WTC11 (cell line): ENCODE measurements around the gene LCNL1. TPM values are rescaled to one million over a fixed set of nuclear protein-coding genes. Genes with fewer than 3 reads are reported as not detected.

ENCODE experiments used
- ATAC-seq: fragments of 200-7000 bp; cut with Tn5 transposase; 2 replicates; pipeline ENCODE4 v1.10.0; 2021; ENCODE audit warnings: mild to moderate bottlenecking, moderate library complexity
- CTCF ChIA-PET: fragments of 300-600 bp; sonication (Branson Sonifier 250); formaldehyde crosslinking; loops from one replicate; lab custom pipeline; 2021; ENCODE audit warnings: antibody characterized with exemption; lab: Charles Lee
- POLR2A ChIA-PET: fragments of 350-600 bp; sonication (Branson Sonifier 250); formaldehyde crosslinking; loops from one replicate; lab custom pipeline; 2021; ENCODE audit warnings: antibody characterized with exemption; lab: Charles Lee
- DNase-seq: peaks from one replicate; pipeline ENCODE4 v3.0.0; 2021; ENCODE audit warnings: low spot score
- H3K27ac Mint-ChIP-seq: 2 replicates; pipeline ENCODE4 v1.8.0; 2021; ENCODE audit warnings: mixed read lengths
- H3K27me3 Mint-ChIP-seq: 2 replicates; pipeline ENCODE4 v1.8.0; 2021; ENCODE audit warnings: low read depth, mild to moderate bottlenecking, moderate library complexity, mixed read lengths
- H3K36me3 Mint-ChIP-seq: 2 replicates; pipeline ENCODE4 v1.8.0; 2021; ENCODE audit warnings: mixed read lengths
- H3K4me1 Mint-ChIP-seq: 2 replicates; pipeline ENCODE4 v1.8.0; 2022; ENCODE audit warnings: mixed read lengths
- H3K4me3 Mint-ChIP-seq: 2 replicates; pipeline ENCODE4 v1.8.0; 2021; ENCODE audit warnings: mild to moderate bottlenecking, moderate library complexity, mixed read lengths
- H3K9me3 Mint-ChIP-seq: 2 replicates; pipeline ENCODE4 v1.8.0; 2021; ENCODE audit warnings: mixed read lengths
- CREM ChIP-seq: sonication (generic); formaldehyde crosslinking; IDR thresholded peaks from 2 replicates; pipeline ENCODE4 v1.8.1; 2022; ENCODE audit warnings: mild to moderate bottlenecking, missing genetic modification reagents, moderate library complexity
- GABPB1 ChIP-seq: sonication (generic); formaldehyde crosslinking; IDR thresholded peaks from 2 replicates; pipeline ENCODE4 v1.8.1; 2023; ENCODE audit warnings: mild to moderate bottlenecking, missing genetic modification reagents
- GTF2I ChIP-seq: fragments of 250-450 bp; sonication (Bioruptor Pico); conservative IDR thresholded peaks from 2 replicates; pipeline ENCODE4 v1.4.0; 2021; ENCODE audit warnings: mild to moderate bottlenecking
- HMGXB4 ChIP-seq: sonication (generic); formaldehyde crosslinking; IDR thresholded peaks from 2 replicates; pipeline ENCODE4 v1.8.1; 2023; ENCODE audit warnings: mild to moderate bottlenecking, moderate library complexity, missing genetic modification reagents
- IRF1 ChIP-seq: sonication (generic); formaldehyde crosslinking; IDR thresholded peaks from 2 replicates; pipeline ENCODE4 v1.8.0; 2023; ENCODE audit warnings: missing genetic modification reagents
- IRF2 ChIP-seq: sonication (generic); formaldehyde crosslinking; IDR thresholded peaks from 2 replicates; pipeline ENCODE4 v1.8.0; 2022; ENCODE audit warnings: low read depth, missing genetic modification reagents, borderline replicate concordance
- KAT7 ChIP-seq: sonication (generic); formaldehyde crosslinking; IDR thresholded peaks from 2 replicates; pipeline ENCODE4 v1.8.1; 2023; ENCODE audit warnings: missing genetic modification reagents, mild to moderate bottlenecking, borderline replicate concordance
- MLX ChIP-seq: sonication (generic); formaldehyde crosslinking; IDR thresholded peaks from 2 replicates; pipeline ENCODE4 v1.8.1; 2023; ENCODE audit warnings: mild to moderate bottlenecking, missing genetic modification reagents, moderate library complexity
- MXD4 ChIP-seq: fragments of 250-450 bp; sonication (Bioruptor Pico); IDR thresholded peaks from 2 replicates; pipeline ENCODE4 v1.8.0; 2021; ENCODE audit warnings: mild to moderate bottlenecking, moderate library complexity, borderline replicate concordance
- NFE2L1 ChIP-seq: sonication (generic); formaldehyde crosslinking; IDR thresholded peaks from 2 replicates; pipeline ENCODE4 v1.8.1; 2023; ENCODE audit warnings: missing genetic modification reagents
- OVOL2 ChIP-seq: fragments of 250-450 bp; sonication (Bioruptor Pico); IDR thresholded peaks from 2 replicates; pipeline ENCODE4 v1.9.0; 2021; ENCODE audit warnings: mild to moderate bottlenecking, borderline replicate concordance
- PRRX2 ChIP-seq: fragments of 250-450 bp; sonication (Bioruptor Pico); IDR thresholded peaks from 2 replicates; pipeline ENCODE4 v1.8.0; 2021; ENCODE audit warnings: mild to moderate bottlenecking
- RORB ChIP-seq: fragments of 250-450 bp; sonication (Bioruptor Pico); IDR thresholded peaks from 2 replicates; pipeline ENCODE4 v1.9.0; 2021; ENCODE audit warnings: mild to moderate bottlenecking
- SMAD4 ChIP-seq: sonication (generic); formaldehyde crosslinking; IDR thresholded peaks from 2 replicates; pipeline ENCODE4 v1.8.0; 2022; ENCODE audit warnings: mild to moderate bottlenecking, missing genetic modification reagents
- TP53 ChIP-seq: sonication (generic); formaldehyde crosslinking; IDR thresholded peaks from 2 replicates; pipeline ENCODE4 v1.8.1; 2023; ENCODE audit warnings: mild to moderate bottlenecking, missing genetic modification reagents
- ZBTB21 ChIP-seq: sonication (generic); formaldehyde crosslinking; IDR thresholded peaks from 2 replicates; pipeline ENCODE4 v1.8.1; 2023; ENCODE audit warnings: mild to moderate bottlenecking, missing genetic modification reagents, borderline replicate concordance
- ZNF121 ChIP-seq: sonication (generic); formaldehyde crosslinking; IDR thresholded peaks from 2 replicates; pipeline ENCODE4 v1.8.0; 2023; ENCODE audit warnings: missing genetic modification reagents
- ZNF263 ChIP-seq: sonication (generic); formaldehyde crosslinking; IDR thresholded peaks from 2 replicates; pipeline ENCODE4 v1.8.1; 2022; ENCODE audit warnings: low read depth, mild to moderate bottlenecking, moderate library complexity, missing genetic modification reagents
- ZNF396 ChIP-seq: fragments of 250-450 bp; sonication (Bioruptor Pico); IDR thresholded peaks from 2 replicates; pipeline ENCODE4 v1.8.0; 2021; ENCODE audit warnings: mild to moderate bottlenecking, moderate library complexity, borderline replicate concordance
- ZNF416 ChIP-seq: fragments of 250-450 bp; sonication (Bioruptor Pico); IDR thresholded peaks from 2 replicates; pipeline ENCODE4 v1.9.0; 2021; ENCODE audit warnings: mild to moderate bottlenecking, inconsistent platforms
- total RNA-seq: library from RNA; stranded (reverse); gene quantifications from 3 replicates; pipeline ENCODE4 v1.2.3, GENCODE V29; 2021
- TF ChIP-seq, protein P1 (sequence below): sonication (generic); formaldehyde crosslinking; IDR thresholded peaks from 2 replicates; pipeline ENCODE4 v1.8.1; 2023; ENCODE audit warnings: mild to moderate bottlenecking, missing genetic modification reagents
- TF ChIP-seq, protein P2 (sequence below): sonication (generic); formaldehyde crosslinking; conservative IDR thresholded peaks from 2 replicates; pipeline ENCODE4 v1.8.1; 2022; ENCODE audit warnings: mild to moderate bottlenecking, missing genetic modification reagents
- TF ChIP-seq, protein P3 (sequence below): fragments of 250-450 bp; sonication (Bioruptor Pico); IDR thresholded peaks from 2 replicates; pipeline ENCODE4 v1.8.0; 2021; ENCODE audit warnings: mild to moderate bottlenecking

The LCNL1 gene
- total RNA-seq, 1 experiment from 2014 or later: 0.50 TPM

DNA sequence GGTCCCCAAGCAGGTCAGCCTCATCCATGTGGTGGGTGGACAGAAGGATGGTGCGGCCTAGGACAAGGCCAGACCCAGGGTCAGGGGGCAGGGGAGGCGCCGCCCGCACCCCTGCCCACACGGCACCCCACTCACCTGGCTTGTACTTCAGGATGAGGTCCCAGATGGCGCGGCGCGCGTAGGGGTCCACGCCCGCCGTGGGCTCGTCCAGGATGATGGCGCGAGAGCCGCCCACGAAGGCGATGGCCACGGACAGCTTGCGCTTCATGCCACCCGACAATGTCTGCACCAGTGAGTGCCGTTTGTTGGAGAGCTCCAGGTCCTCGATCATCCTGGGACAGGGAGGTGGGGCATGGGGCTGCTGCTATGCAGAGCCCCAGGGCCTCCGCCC is 32.7 kb downstream of the LCNL1 start (continued):
- TF ChIP-seq MXD4 (CRISPR knock-in tag) (no peak), ZNF416 (CRISPR knock-in tag) (no peak), RORB (CRISPR knock-in tag) (no peak)

- Mint-ChIP-seq H3K4me3 (no peak overlapping the region), H3K9me3 (no peaks in the 10 kb centered on the region), H3K27ac (no peak overlapping the region), H3K27me3 (no peaks in the 10 kb centered on the region), H3K4me1 (no peaks in the 10 kb centered on the region), H3K36me3 (peaks cover 9% of the 10 kb centered on the region)
- ChIA-PET CTCF (interaction anchor here (1.0 kb wide), 1 partner anchor 13 kb away, joined by 6 read pairs; no protein-coding TSS in a partner anchor), POLR2A (no interaction called here)
- ATAC-seq: no peak
- no peak for TF ChIP-seq GABPB1 (CRISPR knock-in tag)
- TF ChIP-seq ZNF396 (CRISPR knock-in tag): no peak
- TF ChIP-seq, protein P1, sequence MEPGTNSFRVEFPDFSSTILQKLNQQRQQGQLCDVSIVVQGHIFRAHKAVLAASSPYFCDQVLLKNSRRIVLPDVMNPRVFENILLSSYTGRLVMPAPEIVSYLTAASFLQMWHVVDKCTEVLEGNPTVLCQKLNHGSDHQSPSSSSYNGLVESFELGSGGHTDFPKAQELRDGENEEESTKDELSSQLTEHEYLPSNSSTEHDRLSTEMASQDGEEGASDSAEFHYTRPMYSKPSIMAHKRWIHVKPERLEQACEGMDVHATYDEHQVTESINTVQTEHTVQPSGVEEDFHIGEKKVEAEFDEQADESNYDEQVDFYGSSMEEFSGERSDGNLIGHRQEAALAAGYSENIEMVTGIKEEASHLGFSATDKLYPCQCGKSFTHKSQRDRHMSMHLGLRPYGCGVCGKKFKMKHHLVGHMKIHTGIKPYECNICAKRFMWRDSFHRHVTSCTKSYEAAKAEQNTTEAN (CRISPR knock-in tag): no peak
- TF ChIP-seq ZNF121 (CRISPR knock-in tag): no peak
- TF ChIP-seq, protein P2, sequence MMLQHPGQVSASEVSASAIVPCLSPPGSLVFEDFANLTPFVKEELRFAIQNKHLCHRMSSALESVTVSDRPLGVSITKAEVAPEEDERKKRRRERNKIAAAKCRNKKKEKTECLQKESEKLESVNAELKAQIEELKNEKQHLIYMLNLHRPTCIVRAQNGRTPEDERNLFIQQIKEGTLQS (CRISPR knock-in tag): no peak
- TF ChIP-seq, all 79 proteins: peak for 0
- DNase-seq: no peak
Measured at GRCh38 chr9:137015976-137016375, 33.2 kb downstream of the LCNL1 start.

GRCh38 chr9:137016436-137016835 is 33.6 kb downstream of the LCNL1 start:
- CTCF ChIA-PET: interaction anchor here (2.0 kb wide), 1 partner anchor 13 kb away, joined by 12 read pairs; no protein-coding TSS in a partner anchor
- no peak overlapping the region for H3K4me3 Mint-ChIP-seq
- ATAC-seq: no peak

DNA sequence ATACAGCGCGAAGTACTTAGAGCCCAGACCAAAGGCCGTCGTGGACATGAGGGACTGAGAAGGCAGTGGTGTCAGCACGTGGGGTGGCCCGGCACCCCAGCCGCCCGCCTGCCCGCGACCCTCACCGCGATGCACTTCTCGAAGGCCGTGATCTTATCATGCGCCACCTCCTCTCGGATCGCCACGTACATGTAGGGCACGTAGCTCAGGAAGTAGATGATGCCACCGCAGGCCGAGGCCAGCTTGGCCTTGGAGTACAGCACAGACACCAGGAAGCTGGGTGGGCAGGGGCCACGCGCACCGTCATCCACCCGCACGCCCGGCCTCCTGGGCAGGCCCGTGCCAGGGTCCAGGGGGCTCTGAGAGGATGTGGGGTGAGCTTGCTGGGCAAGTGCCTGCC is 34.3 kb downstream of the LCNL1 start:
- DNase-seq (no peak), ATAC-seq (no peak)
- CTCF ChIA-PET: interaction anchor here (1.4 to 2.0 kb wide), 2 partner anchors 12 to 69 kb away, joined by 3 to 12 read pairs; no protein-coding TSS in a partner anchor
- TF ChIP-seq HMGXB4 (CRISPR knock-in tag): no peak
- no peak for TF ChIP-seq CREM (CRISPR knock-in tag)
- TF ChIP-seq KAT7 (CRISPR knock-in tag): no peak
- TF ChIP-seq, protein P3, sequence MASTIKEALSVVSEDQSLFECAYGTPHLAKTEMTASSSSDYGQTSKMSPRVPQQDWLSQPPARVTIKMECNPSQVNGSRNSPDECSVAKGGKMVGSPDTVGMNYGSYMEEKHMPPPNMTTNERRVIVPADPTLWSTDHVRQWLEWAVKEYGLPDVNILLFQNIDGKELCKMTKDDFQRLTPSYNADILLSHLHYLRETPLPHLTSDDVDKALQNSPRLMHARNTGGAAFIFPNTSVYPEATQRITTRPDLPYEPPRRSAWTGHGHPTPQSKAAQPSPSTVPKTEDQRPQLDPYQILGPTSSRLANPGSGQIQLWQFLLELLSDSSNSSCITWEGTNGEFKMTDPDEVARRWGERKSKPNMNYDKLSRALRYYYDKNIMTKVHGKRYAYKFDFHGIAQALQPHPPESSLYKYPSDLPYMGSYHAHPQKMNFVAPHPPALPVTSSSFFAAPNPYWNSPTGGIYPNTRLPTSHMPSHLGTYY (CRISPR knock-in tag): no peak
- TF ChIP-seq OVOL2: no peak
- TF ChIP-seq GTF2I: no peak
- no peak for TF ChIP-seq PRRX2 (CRISPR knock-in tag)
- H3K4me1 Mint-ChIP-seq: no peaks in the 10 kb centered on the region
- POLR2A ChIA-PET: no interaction called here
- no peaks in the 10 kb centered on the region for H3K27me3 Mint-ChIP-seq
- H3K27ac Mint-ChIP-seq: no peak overlapping the region
- H3K9me3 Mint-ChIP-seq: no peaks in the 10 kb centered on the region
- peaks cover 9% of the 10 kb centered on the region for H3K36me3 Mint-ChIP-seq
- no peak overlapping the region for H3K4me3 Mint-ChIP-seq

More at GRCh38 chr9:137016436-137016835, 33.6 kb downstream of the LCNL1 start:
- TF ChIP-seq KAT7 (CRISPR knock-in tag): no peak
- no peak for TF ChIP-seq ZNF263 (CRISPR knock-in tag)
- TF ChIP-seq SMAD4 (CRISPR knock-in tag): no peak
- TF ChIP-seq TP53 (CRISPR knock-in tag): no peak
- no peak for TF ChIP-seq ZBTB21
- no peak for TF ChIP-seq IRF1 (CRISPR knock-in tag)
- no peak for TF ChIP-seq MLX (CRISPR knock-in tag)
- no peak for TF ChIP-seq NFE2L1 (CRISPR knock-in tag)
- no peak for TF ChIP-seq IRF2 (CRISPR knock-in tag)
- TF ChIP-seq, all 79 proteins: peak for 0
- Mint-ChIP-seq H3K36me3 (peaks cover 9% of the 10 kb centered on the region), H3K27ac (no peak overlapping the region), H3K27me3 (no peaks in the 10 kb centered on the region), H3K4me1 (no peaks in the 10 kb centered on the region), H3K9me3 (no peaks in the 10 kb centered on the region)
- POLR2A ChIA-PET: no interaction called here
- no peak for DNase-seq
